ENCODE data around the gene CLEC3B. TPM values are rescaled to one million over a fixed set of nuclear protein-coding genes. Genes with fewer than 3 reads are reported as not detected.

CLEC3B gene
- polyA plus RNA-seq, 2 of the 4 experiments (the other 2 are of a cell fraction) = not detected

DNA sequence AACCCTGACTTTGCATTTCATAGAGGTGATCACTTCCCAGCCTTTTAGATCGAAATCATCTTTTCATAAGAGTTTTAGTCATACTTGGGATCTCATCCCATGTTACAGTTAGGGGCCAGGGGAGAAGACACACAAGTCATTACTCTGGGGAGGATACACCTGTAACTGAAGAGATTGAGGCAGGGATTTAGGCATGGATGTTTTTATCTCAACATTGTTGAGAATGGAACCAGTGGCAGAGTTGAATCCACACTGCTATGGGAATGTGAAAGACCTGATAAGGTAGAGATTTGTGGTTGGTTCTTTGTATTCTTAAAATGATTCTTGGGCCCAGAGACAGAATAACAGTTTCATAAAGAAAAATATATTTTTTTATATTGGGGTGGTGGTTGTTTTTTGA lies 16.2 kb upstream of the CLEC3B start (continued):
- TF ChIP-seq, protein P1, sequence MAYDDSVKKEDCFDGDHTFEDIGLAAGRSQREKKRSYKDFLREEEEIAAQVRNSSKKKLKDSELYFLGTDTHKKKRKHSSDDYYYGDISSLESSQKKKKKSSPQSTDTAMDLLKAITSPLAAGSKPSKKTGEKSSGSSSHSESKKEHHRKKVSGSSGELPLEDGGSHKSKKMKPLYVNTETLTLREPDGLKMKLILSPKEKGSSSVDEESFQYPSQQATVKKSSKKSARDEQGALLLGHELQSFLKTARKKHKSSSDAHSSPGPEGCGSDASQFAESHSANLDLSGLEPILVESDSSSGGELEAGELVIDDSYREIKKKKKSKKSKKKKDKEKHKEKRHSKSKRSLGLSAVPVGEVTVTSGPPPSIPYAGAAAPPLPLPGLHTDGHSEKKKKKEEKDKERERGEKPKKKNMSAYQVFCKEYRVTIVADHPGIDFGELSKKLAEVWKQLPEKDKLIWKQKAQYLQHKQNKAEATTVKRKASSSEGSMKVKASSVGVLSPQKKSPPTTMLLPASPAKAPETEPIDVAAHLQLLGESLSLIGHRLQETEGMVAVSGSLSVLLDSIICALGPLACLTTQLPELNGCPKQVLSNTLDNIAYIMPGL (CRISPR knock-in tag; IDR thresholded peaks at IDR 0.05; ENCODE audit: borderline replicate concordance) = no peak
- TF ChIP-seq FOXS1 (CRISPR knock-in tag; IDR thresholded peaks at IDR 0.05) (no peak), KDM5A (IDR thresholded peaks at IDR 0.05) (no peak), BHLHE40 (IDR thresholded peaks at IDR 0.05; ENCODE audit: low read depth, low read length) (no peak)

DNA sequence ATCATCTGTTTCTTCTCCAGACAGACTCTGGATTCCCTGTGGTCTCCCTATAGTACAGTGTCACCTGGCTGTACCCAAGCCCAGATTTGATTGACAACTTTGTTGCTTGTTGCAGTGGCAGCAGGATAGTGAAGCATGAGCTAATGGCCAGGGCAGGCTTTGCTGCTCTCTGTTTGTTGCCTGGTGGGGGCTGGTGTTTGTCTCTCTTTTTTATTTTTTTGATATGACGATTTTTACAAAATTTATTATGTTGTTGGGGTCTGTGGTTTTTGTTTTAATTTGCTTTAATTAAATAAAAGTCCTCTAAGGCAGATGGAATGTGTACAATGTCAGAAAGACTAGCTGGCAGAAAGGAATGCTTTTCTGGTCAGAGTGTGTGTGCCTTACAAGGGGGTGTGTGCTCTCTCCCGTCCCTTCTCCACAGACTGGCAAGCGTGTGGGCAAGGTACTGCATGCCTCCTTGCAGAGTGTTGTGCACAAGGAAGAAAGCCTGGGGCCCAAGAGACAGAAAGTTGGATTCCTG lies 15.2 kb upstream of the CLEC3B start:
- H3K27ac ChIP-seq = no peak overlapping the region
- FAIRE-seq (no peak), ATAC-seq (no peak), DNase-seq (ENCODE audit: low read depth in 1 of 2, low spot score in 1 of 2) (no peak)
- H3K4me1 ChIP-seq = no peaks in the 10 kb centered on the region
- ChIA-PET POLR2A (no interaction called here), CTCF (no interaction called here)
- H3K4me2 ChIP-seq = no peak overlapping the region
- no peak overlapping the region for H3K4me3 ChIP-seq
- H3K9me3 ChIP-seq = no peaks in the 10 kb centered on the region
- TF ChIP-seq RAD21 (conservative IDR thresholded peaks at IDR 0.05 in 1 of 2, IDR thresholded peaks at IDR 0.05 in 1 of 2) = no peak
- no peak for TF ChIP-seq KDM1A (IDR thresholded peaks at IDR 0.05; ENCODE audit: low read depth)
- no peak for TF ChIP-seq KDM5A (IDR thresholded peaks at IDR 0.05)
- no peak for TF ChIP-seq FOXS1 (CRISPR knock-in tag; IDR thresholded peaks at IDR 0.05)
- TF ChIP-seq, protein P2, sequence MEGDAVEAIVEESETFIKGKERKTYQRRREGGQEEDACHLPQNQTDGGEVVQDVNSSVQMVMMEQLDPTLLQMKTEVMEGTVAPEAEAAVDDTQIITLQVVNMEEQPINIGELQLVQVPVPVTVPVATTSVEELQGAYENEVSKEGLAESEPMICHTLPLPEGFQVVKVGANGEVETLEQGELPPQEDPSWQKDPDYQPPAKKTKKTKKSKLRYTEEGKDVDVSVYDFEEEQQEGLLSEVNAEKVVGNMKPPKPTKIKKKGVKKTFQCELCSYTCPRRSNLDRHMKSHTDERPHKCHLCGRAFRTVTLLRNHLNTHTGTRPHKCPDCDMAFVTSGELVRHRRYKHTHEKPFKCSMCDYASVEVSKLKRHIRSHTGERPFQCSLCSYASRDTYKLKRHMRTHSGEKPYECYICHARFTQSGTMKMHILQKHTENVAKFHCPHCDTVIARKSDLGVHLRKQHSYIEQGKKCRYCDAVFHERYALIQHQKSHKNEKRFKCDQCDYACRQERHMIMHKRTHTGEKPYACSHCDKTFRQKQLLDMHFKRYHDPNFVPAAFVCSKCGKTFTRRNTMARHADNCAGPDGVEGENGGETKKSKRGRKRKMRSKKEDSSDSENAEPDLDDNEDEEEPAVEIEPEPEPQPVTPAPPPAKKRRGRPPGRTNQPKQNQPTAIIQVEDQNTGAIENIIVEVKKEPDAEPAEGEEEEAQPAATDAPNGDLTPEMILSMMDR (IDR thresholded peaks at IDR 0.05) = no peak
- TF ChIP-seq, protein P3, sequence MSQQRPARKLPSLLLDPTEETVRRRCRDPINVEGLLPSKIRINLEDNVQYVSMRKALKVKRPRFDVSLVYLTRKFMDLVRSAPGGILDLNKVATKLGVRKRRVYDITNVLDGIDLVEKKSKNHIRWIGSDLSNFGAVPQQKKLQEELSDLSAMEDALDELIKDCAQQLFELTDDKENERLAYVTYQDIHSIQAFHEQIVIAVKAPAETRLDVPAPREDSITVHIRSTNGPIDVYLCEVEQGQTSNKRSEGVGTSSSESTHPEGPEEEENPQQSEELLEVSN (IDR thresholded peaks at IDR 0.05; ENCODE audit: borderline replicate concordance, low read depth) = no peak
- TF ChIP-seq EHF (CRISPR knock-in tag; IDR thresholded peaks at IDR 0.05) = no peak
- no peak for TF ChIP-seq PHF8 (IDR thresholded peaks at IDR 0.05; ENCODE audit: borderline replicate concordance, low read depth)
- no peak for TF ChIP-seq SREBF2 (IDR thresholded peaks at IDR 0.05)
- TF ChIP-seq NFE2L2 (conservative IDR thresholded peaks at IDR 0.05; ENCODE audit: low read length) = no peak
- TF ChIP-seq GATA3 (IDR thresholded peaks at IDR 0.05; ENCODE audit: borderline replicate concordance) = no peak
- TF ChIP-seq HEYL (CRISPR knock-in tag; IDR thresholded peaks at IDR 0.05) = no peak
- no peak for TF ChIP-seq CEBPB (IDR thresholded peaks at IDR 0.05)
- TF ChIP-seq FOSB (CRISPR knock-in tag; IDR thresholded peaks at IDR 0.05) = no peak
- TF ChIP-seq TP53 (CRISPR knock-in tag; IDR thresholded peaks at IDR 0.05) = no peak
- TF ChIP-seq HOXA7 (CRISPR knock-in tag; IDR thresholded peaks at IDR 0.05) = no peak
- TF ChIP-seq ZNF302 (CRISPR knock-in tag; IDR thresholded peaks at IDR 0.05) = no peak
- TF ChIP-seq, protein P4, sequence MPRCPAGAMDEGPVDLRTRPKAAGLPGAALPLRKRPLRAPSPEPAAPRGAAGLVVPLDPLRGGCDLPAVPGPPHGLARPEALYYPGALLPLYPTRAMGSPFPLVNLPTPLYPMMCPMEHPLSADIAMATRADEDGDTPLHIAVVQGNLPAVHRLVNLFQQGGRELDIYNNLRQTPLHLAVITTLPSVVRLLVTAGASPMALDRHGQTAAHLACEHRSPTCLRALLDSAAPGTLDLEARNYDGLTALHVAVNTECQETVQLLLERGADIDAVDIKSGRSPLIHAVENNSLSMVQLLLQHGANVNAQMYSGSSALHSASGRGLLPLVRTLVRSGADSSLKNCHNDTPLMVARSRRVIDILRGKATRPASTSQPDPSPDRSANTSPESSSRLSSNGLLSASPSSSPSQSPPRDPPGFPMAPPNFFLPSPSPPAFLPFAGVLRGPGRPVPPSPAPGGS (IDR thresholded peaks at IDR 0.05) = no peak
- 88% methylated on average over 3 of the region's 3 CpGs for WGBS (ENCODE audit: missing lambda C conversion rate)
